Measurements from ENCODE around the gene APBB2.

Gene APBB2

DNA sequence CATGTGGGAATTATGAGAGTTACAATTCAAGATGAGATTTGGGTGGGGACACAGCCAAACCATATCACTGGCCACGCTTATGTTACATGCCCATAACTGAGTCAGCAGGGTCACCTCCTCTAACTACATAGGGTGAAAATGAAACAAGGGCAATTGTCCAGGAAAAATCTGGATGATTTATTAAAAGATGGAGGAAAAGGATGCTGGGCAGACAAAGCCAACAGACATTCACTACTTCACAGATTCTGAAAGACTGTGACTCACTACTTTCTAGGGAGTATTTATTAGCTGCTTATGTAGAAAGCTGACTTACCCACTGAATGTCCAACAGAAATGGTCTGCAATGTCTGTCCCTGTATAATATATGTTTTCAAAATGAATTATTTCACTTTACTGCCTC lies 72.4 kb downstream of the APBB2 start:
- Histone ChIP-seq H4K91ac (ENCODE audit: low read length) (no peak overlapping the region), H3K14ac (ENCODE audit: low read length in 2 of 2) (no peak overlapping the region), H2AFZ (ENCODE audit: low read depth, low read length) (no peak overlapping the region), H2AK5ac (ENCODE audit: low read length, severe bottlenecking) (peak overlapping the region; percentile 93), H3K23ac (ENCODE audit: low read length in 2 of 2) (no peak overlapping the region), H3K27me3 (ENCODE audit: control insufficient read depth in 1 of 2, insufficient read depth in 1 of 2, low read length in 2 of 2) (no peaks in the 10 kb centered on the region), H2BK12ac (ENCODE audit: low read length in 2 of 2) (no peak overlapping the region), H2BK5ac (ENCODE audit: low read depth, low read length, poor library complexity, severe bottlenecking) (no peak overlapping the region), H3K4me2 (ENCODE audit: low read length, poor library complexity, severe bottlenecking) (no peak overlapping the region), H3K18ac (ENCODE audit: low read depth in 1 of 2, low read length in 2 of 2) (no peak overlapping the region), H3K9me3 (ENCODE audit: control insufficient read depth, low read length) (no peaks in the 10 kb centered on the region), H3K9ac (ENCODE audit: low read length) (no peak overlapping the region), H3K79me1 (replicated peaks; ENCODE audit: low read length, poor library complexity, severe bottlenecking) (peaks cover 7% of the 10 kb centered on the region), H3K4me3 (ENCODE audit: insufficient read depth in 1 of 2, low read depth in 1 of 2, low read length in 2 of 2) (peak overlapping the region in 1 of 2 experiments; percentile 39), H3K4ac (ENCODE audit: low read depth in 1 of 2, low read length in 2 of 2) (no peak overlapping the region), H2BK15ac (ENCODE audit: low read depth, poor library complexity, severe bottlenecking) (no peak overlapping the region), H3K36me3 (ENCODE audit: control insufficient read depth in 1 of 2, insufficient read depth in 2 of 2, low read depth in 1 of 2, low read length in 2 of 2) (peaks cover 2 to 3% of the 10 kb centered on the region in 2 experiments), H2BK120ac (ENCODE audit: low read depth, low read length) (no peak overlapping the region), H3K27ac (ENCODE audit: low read length, poor library complexity, severe bottlenecking) (peak overlapping the region; percentile 75), H4K8ac (ENCODE audit: low read length) (no peak overlapping the region), H3K4me1 (ENCODE audit: control insufficient read depth, insufficient read depth, low read depth, low read length) (peaks cover 13% of the 10 kb centered on the region)
- DNase-seq = peak; percentile 76
- WGBS = 60% methylated on average over 1 of the region's 1 CpG

DNA sequence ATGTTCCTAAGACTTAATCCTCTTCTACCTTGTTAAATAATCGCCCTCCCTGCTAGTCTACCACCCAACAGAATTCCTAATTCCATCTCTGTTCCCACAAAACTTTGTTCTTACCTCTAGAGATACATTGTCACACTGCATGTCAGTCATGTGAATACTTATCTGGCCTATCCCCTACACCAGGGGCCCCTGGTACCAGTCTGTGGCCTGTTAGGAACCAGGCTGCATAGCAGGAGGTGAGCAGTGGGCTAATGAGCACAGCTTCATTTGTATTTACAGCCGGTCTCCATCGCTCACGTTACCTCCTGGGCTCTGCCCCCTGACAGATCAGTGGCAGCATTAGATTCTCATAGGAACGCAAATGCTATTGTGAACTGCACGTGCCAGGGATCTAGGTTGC lies 73.9 kb downstream of the APBB2 start:
- H2AK5ac ChIP-seq (ENCODE audit: low read length, severe bottlenecking) = no peak overlapping the region
- peaks cover 7% of the 10 kb centered on the region for H3K4me1 ChIP-seq (ENCODE audit: control insufficient read depth, insufficient read depth, low read depth, low read length)
- H2BK12ac ChIP-seq (ENCODE audit: low read length in 2 of 2) = no peak overlapping the region
- no peak overlapping the region for H3K9ac ChIP-seq (ENCODE audit: low read length)
- no peak overlapping the region for H2BK15ac ChIP-seq (ENCODE audit: low read depth, poor library complexity, severe bottlenecking)
- no peak overlapping the region for H2BK120ac ChIP-seq (ENCODE audit: low read depth, low read length)
- no peak overlapping the region for H3K4me2 ChIP-seq (ENCODE audit: low read length, poor library complexity, severe bottlenecking)
- no peak overlapping the region for H2AFZ ChIP-seq (ENCODE audit: low read depth, low read length)
- DNase-seq = no peak
- no peak overlapping the region for H3K14ac ChIP-seq (ENCODE audit: low read length in 2 of 2)
- H3K18ac ChIP-seq (ENCODE audit: low read depth in 1 of 2, low read length in 2 of 2) = peak overlapping the region in 1 of 2 experiments; percentile 85
- H4K8ac ChIP-seq (ENCODE audit: low read length) = no peak overlapping the region
- peaks cover 2 to 3% of the 10 kb centered on the region in 2 experiments for H3K36me3 ChIP-seq (ENCODE audit: control insufficient read depth in 1 of 2, insufficient read depth in 2 of 2, low read depth in 1 of 2, low read length in 2 of 2)
- H4K91ac ChIP-seq (ENCODE audit: low read length) = no peak overlapping the region
- no peaks in the 10 kb centered on the region for H3K27me3 ChIP-seq (ENCODE audit: control insufficient read depth in 1 of 2, insufficient read depth in 1 of 2, low read length in 2 of 2)
- H3K4me3 ChIP-seq (ENCODE audit: insufficient read depth in 1 of 2, low read depth in 1 of 2, low read length in 2 of 2) = no peak overlapping the region
- no peak overlapping the region for H3K27ac ChIP-seq (ENCODE audit: low read length, poor library complexity, severe bottlenecking)
- no peak overlapping the region for H3K4ac ChIP-seq (ENCODE audit: low read depth in 1 of 2, low read length in 2 of 2)
- H3K9me3 ChIP-seq (ENCODE audit: control insufficient read depth, low read length) = no peaks in the 10 kb centered on the region
- WGBS = 93% methylated on average over 6 of the region's 6 CpGs
- no peak overlapping the region for H3K23ac ChIP-seq (ENCODE audit: low read length in 2 of 2)
- H2BK5ac ChIP-seq (ENCODE audit: low read depth, low read length, poor library complexity, severe bottlenecking) = no peak overlapping the region
- H3K79me1 ChIP-seq (replicated peaks; ENCODE audit: low read length, poor library complexity, severe bottlenecking) = peaks cover 8% of the 10 kb centered on the region

DNA sequence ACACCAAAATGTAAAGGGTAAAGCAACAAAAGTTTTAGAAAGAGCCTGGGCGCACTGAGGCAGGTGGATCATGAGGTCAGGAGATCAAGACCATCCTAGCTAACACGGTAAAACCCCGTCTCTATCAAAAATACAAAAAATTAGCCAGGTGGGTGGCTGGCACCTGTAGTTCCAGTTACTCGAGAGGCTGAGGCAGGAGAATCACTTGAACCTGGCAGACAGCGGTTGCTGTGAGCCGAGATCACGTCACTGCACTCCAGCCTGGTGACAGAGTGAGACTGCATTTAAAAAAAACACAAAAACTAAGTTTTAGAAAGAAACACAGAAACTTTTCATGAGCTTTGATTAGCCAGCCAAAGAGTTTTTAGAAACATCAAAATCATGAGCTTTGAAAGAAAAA lies 76.5 kb downstream of the APBB2 start:
- Histone ChIP-seq H3K4me3 (ENCODE audit: insufficient read depth in 1 of 2, low read depth in 1 of 2, low read length in 2 of 2) (no peak overlapping the region), H3K4ac (ENCODE audit: low read depth in 1 of 2, low read length in 2 of 2) (no peak overlapping the region), H3K27ac (ENCODE audit: low read length, poor library complexity, severe bottlenecking) (no peak overlapping the region), H3K27me3 (ENCODE audit: control insufficient read depth in 1 of 2, insufficient read depth in 1 of 2, low read length in 2 of 2) (no peaks in the 10 kb centered on the region), H2BK120ac (ENCODE audit: low read depth, low read length) (no peak overlapping the region), H2AK5ac (ENCODE audit: low read length, severe bottlenecking) (no peak overlapping the region), H3K4me1 (ENCODE audit: control insufficient read depth, insufficient read depth, low read depth, low read length) (peaks cover 4% of the 10 kb centered on the region), H2BK12ac (ENCODE audit: low read length in 2 of 2) (no peak overlapping the region), H2BK15ac (ENCODE audit: low read depth, poor library complexity, severe bottlenecking) (no peak overlapping the region), H2BK5ac (ENCODE audit: low read depth, low read length, poor library complexity, severe bottlenecking) (no peak overlapping the region), H3K79me1 (replicated peaks; ENCODE audit: low read length, poor library complexity, severe bottlenecking) (peaks cover 15% of the 10 kb centered on the region), H3K9me3 (ENCODE audit: control insufficient read depth, low read length) (no peaks in the 10 kb centered on the region), H3K18ac (ENCODE audit: low read depth in 1 of 2, low read length in 2 of 2) (no peak overlapping the region), H3K23ac (ENCODE audit: low read length in 2 of 2) (no peak overlapping the region), H4K8ac (ENCODE audit: low read length) (no peak overlapping the region), H2AFZ (ENCODE audit: low read depth, low read length) (no peak overlapping the region), H3K4me2 (ENCODE audit: low read length, poor library complexity, severe bottlenecking) (no peak overlapping the region), H3K14ac (ENCODE audit: low read length in 2 of 2) (no peak overlapping the region), H4K91ac (ENCODE audit: low read length) (no peak overlapping the region), H3K9ac (ENCODE audit: low read length) (no peak overlapping the region), H3K36me3 (ENCODE audit: control insufficient read depth in 1 of 2, insufficient read depth in 2 of 2, low read depth in 1 of 2, low read length in 2 of 2) (peaks cover 2 to 3% of the 10 kb centered on the region in 2 experiments)
- no peak for DNase-seq
- WGBS = 91% methylated on average over 7 of the region's 7 CpGs

DNA sequence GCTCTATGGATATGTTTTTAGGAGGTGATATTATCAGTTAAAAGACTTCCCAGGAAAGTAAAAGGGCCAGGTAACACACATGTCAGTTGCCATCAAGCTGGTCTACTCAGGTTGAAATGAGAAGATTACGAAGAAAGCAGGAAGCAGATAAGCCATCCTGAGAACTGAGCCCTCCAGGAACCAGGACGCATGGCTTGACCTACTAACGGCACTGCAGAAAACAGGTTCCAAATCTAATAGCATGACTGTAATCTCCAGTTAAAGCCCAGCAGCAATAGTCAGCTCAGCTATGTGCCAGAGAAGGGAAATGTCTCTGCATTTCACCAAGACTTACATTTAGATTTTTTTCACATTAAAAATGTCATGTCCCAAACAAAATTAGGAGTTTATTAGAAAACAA lies 77.9 kb downstream of the APBB2 start:
- H3K27me3 ChIP-seq (ENCODE audit: control insufficient read depth in 1 of 2, insufficient read depth in 1 of 2, low read length in 2 of 2) = no peaks in the 10 kb centered on the region
- H4K8ac ChIP-seq (ENCODE audit: low read length) = no peak overlapping the region
- H2BK5ac ChIP-seq (ENCODE audit: low read depth, low read length, poor library complexity, severe bottlenecking) = no peak overlapping the region
- H3K27ac ChIP-seq (ENCODE audit: low read length, poor library complexity, severe bottlenecking) = no peak overlapping the region
- H2AK5ac ChIP-seq (ENCODE audit: low read length, severe bottlenecking) = no peak overlapping the region
- no peak for DNase-seq
- H2BK120ac ChIP-seq (ENCODE audit: low read depth, low read length) = no peak overlapping the region
- peaks cover 4% of the 10 kb centered on the region for H3K4me1 ChIP-seq (ENCODE audit: control insufficient read depth, insufficient read depth, low read depth, low read length)
- H3K4ac ChIP-seq (ENCODE audit: low read depth in 1 of 2, low read length in 2 of 2) = no peak overlapping the region
- WGBS = 68% methylated on average over 3 of the region's 3 CpGs
- H4K91ac ChIP-seq (ENCODE audit: low read length) = no peak overlapping the region
- H3K36me3 ChIP-seq (ENCODE audit: control insufficient read depth in 1 of 2, insufficient read depth in 2 of 2, low read depth in 1 of 2, low read length in 2 of 2) = peaks cover 2 to 3% of the 10 kb centered on the region in 2 experiments
- no peak overlapping the region for H3K4me3 ChIP-seq (ENCODE audit: insufficient read depth in 1 of 2, low read depth in 1 of 2, low read length in 2 of 2)
- H2BK15ac ChIP-seq (ENCODE audit: low read depth, poor library complexity, severe bottlenecking) = peak overlapping the region; percentile 28
- no peak overlapping the region for H3K4me2 ChIP-seq (ENCODE audit: low read length, poor library complexity, severe bottlenecking)
- H3K14ac ChIP-seq (ENCODE audit: low read length in 2 of 2) = no peak overlapping the region
- H3K9me3 ChIP-seq (ENCODE audit: control insufficient read depth, low read length) = no peaks in the 10 kb centered on the region
- peaks cover 16% of the 10 kb centered on the region for H3K79me1 ChIP-seq (replicated peaks; ENCODE audit: low read length, poor library complexity, severe bottlenecking)
- no peak overlapping the region for H2AFZ ChIP-seq (ENCODE audit: low read depth, low read length)
- H3K9ac ChIP-seq (ENCODE audit: low read length) = no peak overlapping the region
- no peak overlapping the region for H2BK12ac ChIP-seq (ENCODE audit: low read length in 2 of 2)
- H3K23ac ChIP-seq (ENCODE audit: low read length in 2 of 2) = no peak overlapping the region
- no peak overlapping the region for H3K18ac ChIP-seq (ENCODE audit: low read depth in 1 of 2, low read length in 2 of 2)

Measured in mesenchymal stem cell (in vitro differentiated cells and primary cell).